HG02938 (cell line): Measurements from ENCODE around the gene FOXE3.
A peak's percentile ranks its signal among the peaks of the same experiment; 100 is the strongest.

Source experiments
- ATAC-seq: cut with Tn5 transposase; IDR thresholded peaks from one replicate; pipeline ENCODE4 v1.9.1; 2021; ENCODE audit warnings: mild to moderate bottlenecking, moderate library complexity; ENCODE audit not compliant: unreplicated experiment

FOXE3 gene

GRCh38 chr1:47415728-47416318 lies at the start of gene FOXE3:
Gene FOXE3, plus strand, starts transcription at chr1:47416285. Its CDS starts 31 bp downstream, at chr1:47416316.
- no peak for ATAC-seq

- ATAC-seq, result no peak
These were observed 48.4 kb upstream of the FOXE3 start for GRCh38 chr1:47367651-47368050.

- ATAC-seq, result no peak
These were observed 45.0 kb upstream of the FOXE3 start for GRCh38 chr1:47371016-47371517.

- ATAC-seq, result no peak
These were observed 41.6 kb upstream of the FOXE3 start for GRCh38 chr1:47374501-47374900.

- no peak for ATAC-seq
These were observed 37.9 kb upstream of the FOXE3 start for GRCh38 chr1:47378147-47378546.

- ATAC-seq, result no peak
These were observed 35.4 kb upstream of the FOXE3 start for GRCh38 chr1:47380699-47381098.

GRCh38 chr1:47382399-47382983 lies 33.6 kb upstream of the FOXE3 start:
- ATAC-seq, result no peak

GRCh38 chr1:47384083-47384482 lies 32.0 kb upstream of the FOXE3 start:
- ATAC-seq, result no peak

GRCh38 chr1:47385020-47385419 lies 31.1 kb upstream of the FOXE3 start:
- no peak for ATAC-seq

GRCh38 chr1:47386268-47386667 lies 29.8 kb upstream of the FOXE3 start:
- no peak for ATAC-seq

GRCh38 chr1:47388030-47388890 lies 27.8 kb upstream of the FOXE3 start:
- no peak for ATAC-seq

GRCh38 chr1:47388891-47389238 lies 27.2 kb upstream of the FOXE3 start:
- ATAC-seq, result peak; percentile 68

- no peak for ATAC-seq
These were observed 26.4 kb upstream of the FOXE3 start for GRCh38 chr1:47389731-47390130.

GRCh38 chr1:47390843-47391242 lies 25.2 kb upstream of the FOXE3 start:
- no peak for ATAC-seq

GRCh38 chr1:47393141-47393540 lies 22.9 kb upstream of the FOXE3 start:
- no peak for ATAC-seq

GRCh38 chr1:47395433-47395832 lies 20.7 kb upstream of the FOXE3 start:
- ATAC-seq, result no peak

- no peak for ATAC-seq
These were observed 19.4 kb upstream of the FOXE3 start for GRCh38 chr1:47396671-47397196.

- no peak for ATAC-seq
These were observed 16.8 kb upstream of the FOXE3 start for GRCh38 chr1:47399138-47399845.

GRCh38 chr1:47399846-47400155 lies 16.3 kb upstream of the FOXE3 start:
- no peak for ATAC-seq

- ATAC-seq, result no peak
These were observed 14.3 kb upstream of the FOXE3 start for GRCh38 chr1:47401761-47402160.

- no peak for ATAC-seq
These were observed 13.5 kb upstream of the FOXE3 start for GRCh38 chr1:47402591-47402990.
